HEK293 (cell line): ENCODE data around the gene FMNL3.

Experiments
- BCL6B ChIP-seq: fragments of 450-650 bp; formaldehyde crosslinking; IDR thresholded peaks from 2 replicates; pipeline ENCODE4 v1.5.1; 2017; ENCODE audit warnings: missing biosample characterization, missing genetic modification characterization
- CTCF ChIP-seq: fragments of 450-650 bp; formaldehyde crosslinking; IDR thresholded peaks from 2 replicates; pipeline ENCODE4 v1.5.1; 2016; ENCODE audit warnings: missing biosample characterization, missing genetic modification characterization
- MYNN ChIP-seq: fragments of 450-650 bp; formaldehyde crosslinking; IDR thresholded peaks from 2 replicates; pipeline ENCODE4 v1.5.1; 2016; ENCODE audit warnings: missing biosample characterization, missing genetic modification characterization, borderline replicate concordance
- REPIN1 ChIP-seq: fragments of 450-650 bp; formaldehyde crosslinking; IDR thresholded peaks from 2 replicates; pipeline ENCODE4 v1.5.1; 2017; ENCODE audit warnings: missing biosample characterization, missing genetic modification characterization, low read depth
- SP7 ChIP-seq: fragments of 450-650 bp; formaldehyde crosslinking; IDR thresholded peaks from 2 replicates; pipeline ENCODE4 v1.5.1; 2016; ENCODE audit warnings: missing biosample characterization, missing genetic modification characterization
- YY1 ChIP-seq: fragments of 450-650 bp; formaldehyde crosslinking; IDR thresholded peaks from 2 replicates; pipeline ENCODE4 v1.5.1; 2018; ENCODE audit warnings: missing biosample characterization, missing genetic modification characterization
- ZBTB26 ChIP-seq: fragments of 450-650 bp; formaldehyde crosslinking; optimal IDR thresholded peaks from 2 replicates; pipeline ENCODE3; 2016; ENCODE audit warnings: missing biosample characterization, mild to moderate bottlenecking, missing genetic modification characterization
- ZBTB49 ChIP-seq: fragments of 450-650 bp; formaldehyde crosslinking; IDR thresholded peaks from 2 replicates; pipeline ENCODE4 v1.5.1; 2016; ENCODE audit warnings: missing biosample characterization, missing genetic modification characterization, low read depth
- ZNF202 ChIP-seq: fragments of 450-650 bp; formaldehyde crosslinking; IDR thresholded peaks from 2 replicates; pipeline ENCODE4 v1.5.1; 2016; ENCODE audit warnings: missing biosample characterization, missing genetic modification characterization, borderline replicate concordance
- ZNF274 ChIP-seq, 2 experiments: fragments of 200-500 bp in 1 of 2; fragments of 450-650 bp in 1 of 2; sonication (Bioruptor generic) in 1 of 2; formaldehyde crosslinking in 1 of 2; IDR thresholded peaks; 2 replicates each; pipeline versions ENCODE4 v1.5.1 to v1.6.1; 2014 to 2016; ENCODE audit warnings: borderline replicate concordance in 1 of 2, inconsistent platforms in 1 of 2, low read length in 1 of 2, missing biosample characterization in 1 of 2, missing genetic modification characterization in 1 of 2
- ZNF350 ChIP-seq: fragments of 450-650 bp; formaldehyde crosslinking; IDR thresholded peaks from 2 replicates; pipeline ENCODE4 v1.5.0; 2017; ENCODE audit warnings: missing biosample characterization, mild to moderate bottlenecking, missing genetic modification characterization
- ZNF391 ChIP-seq: fragments of 450-650 bp; formaldehyde crosslinking; IDR thresholded peaks from 2 replicates; pipeline ENCODE4 v1.5.1; 2016; ENCODE audit warnings: low read depth, missing biosample characterization, missing genetic modification characterization, borderline replicate concordance
- ZNF426 ChIP-seq: fragments of 450-650 bp; formaldehyde crosslinking; IDR thresholded peaks from 2 replicates; pipeline ENCODE4 v1.5.1; 2017; ENCODE audit warnings: missing biosample characterization, missing genetic modification characterization, mild to moderate bottlenecking, inconsistent platforms, moderate library complexity
- ZNF704 ChIP-seq: fragments of 450-650 bp; formaldehyde crosslinking; IDR thresholded peaks from 2 replicates; pipeline ENCODE4 v1.5.1; 2016; ENCODE audit warnings: missing biosample characterization, missing genetic modification characterization

GRCh38 chr12:49587174-49587908 is 119.9 kb downstream of the FMNL3 start:
- TF ChIP-seq CTCF (tag by site-specific recombination) = no peak
- TF ChIP-seq ZNF274 (IDR thresholded peaks at IDR 0.05; ENCODE audit: low read length) = no peak
- no peak for TF ChIP-seq ZNF274 (tag by site-specific recombination; IDR thresholded peaks at IDR 0.05; ENCODE audit: borderline replicate concordance)
- TF ChIP-seq ZBTB26 = no peak
- no peak for TF ChIP-seq REPIN1 (tag by site-specific recombination)
- TF ChIP-seq BCL6B = no peak
- no peak for TF ChIP-seq SP7 (tag by site-specific recombination)
- no peak for TF ChIP-seq ZNF704 (tag by site-specific recombination)
- no peak for TF ChIP-seq ZNF350 (tag by site-specific recombination)
- no peak for TF ChIP-seq MYNN (tag by site-specific recombination)
- TF ChIP-seq ZBTB49 (tag by site-specific recombination) = no peak
- TF ChIP-seq YY1 = no peak
- no peak for TF ChIP-seq ZNF426
- no peak for TF ChIP-seq ZNF202 (tag by site-specific recombination)
- no peak for TF ChIP-seq ZNF391 (tag by site-specific recombination)
